Bronchial epithelial cell (primary cell): ENCODE data around the gene DPH5. TPM values are rescaled to one million over a fixed set of nuclear protein-coding genes. Genes with fewer than 3 reads are reported as not detected.

Experiments used
- DNase-seq: peaks from one replicate; pipeline ENCODE4 v3.0.0-alpha.2; 2010; ENCODE audit warnings: low read depth
- FAIRE-seq: peaks from 2 replicates; lab custom pipeline; 2011; peaks lifted over from hg19 to GRCh38; lab: Jason Lieb, UNC
- H3K27me3 ChIP-seq: 2 replicates; pipeline ENCODE4 v1.5.1; 2011; ENCODE audit warnings: low read length; ENCODE audit not compliant: control insufficient read depth, insufficient read depth
- H3K36me3 ChIP-seq: 2 replicates; pipeline ENCODE4 v1.5.1; 2011; ENCODE audit warnings: low read length; ENCODE audit not compliant: control insufficient read depth, insufficient read depth
- H3K4me3 ChIP-seq: 2 replicates; pipeline ENCODE4 v1.5.1; 2011; ENCODE audit warnings: mild to moderate bottlenecking, low read depth, low read length, control low read depth
- total RNA-seq: library from RNA; depleted of rRNA; stranded (reverse); fragments of >200 nt; gene quantifications from 2 replicates; pipeline ENCODE4 v1.2.1, GENCODE V29; 2014
- TF ChIP-seq, protein P1 (sequence below): IDR thresholded peaks from 2 replicates; pipeline ENCODE4 v1.5.1; 2011; ENCODE audit warnings: mild to moderate bottlenecking, moderate library complexity, low read length, control low read depth, inconsistent platforms; ENCODE audit not compliant: insufficient read depth, severe bottlenecking

The DPH5 gene
- total RNA-seq, 1 donor from 2014 or later = 42.4 TPM

DNA sequence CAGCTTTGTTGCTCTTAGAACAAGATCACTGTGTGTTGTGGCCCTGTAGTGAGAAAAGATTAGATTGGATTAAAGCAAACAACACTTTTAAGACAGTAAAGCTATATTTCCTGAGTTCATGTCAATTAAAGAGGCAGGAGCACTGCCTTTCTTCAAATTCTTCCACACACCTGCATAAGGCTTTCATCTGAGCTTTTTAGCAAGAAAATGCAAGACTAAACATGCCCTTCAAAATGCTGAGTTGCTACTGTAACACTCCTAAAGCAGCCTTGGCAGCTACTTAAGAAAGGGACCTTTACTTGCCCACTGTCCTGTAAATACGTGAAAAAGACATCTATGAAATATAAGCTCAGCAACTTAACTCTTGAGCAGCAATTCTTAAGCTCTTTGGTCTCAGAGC lies 11.8 kb downstream of the DPH5 start:
- Histone ChIP-seq H3K36me3 (no peaks in the 10 kb centered on the region), H3K4me3 (no peak overlapping the region), H3K27me3 (no peaks in the 10 kb centered on the region)
- FAIRE-seq (no peak), DNase-seq (peak; percentile 75)
- TF ChIP-seq, protein P1, sequence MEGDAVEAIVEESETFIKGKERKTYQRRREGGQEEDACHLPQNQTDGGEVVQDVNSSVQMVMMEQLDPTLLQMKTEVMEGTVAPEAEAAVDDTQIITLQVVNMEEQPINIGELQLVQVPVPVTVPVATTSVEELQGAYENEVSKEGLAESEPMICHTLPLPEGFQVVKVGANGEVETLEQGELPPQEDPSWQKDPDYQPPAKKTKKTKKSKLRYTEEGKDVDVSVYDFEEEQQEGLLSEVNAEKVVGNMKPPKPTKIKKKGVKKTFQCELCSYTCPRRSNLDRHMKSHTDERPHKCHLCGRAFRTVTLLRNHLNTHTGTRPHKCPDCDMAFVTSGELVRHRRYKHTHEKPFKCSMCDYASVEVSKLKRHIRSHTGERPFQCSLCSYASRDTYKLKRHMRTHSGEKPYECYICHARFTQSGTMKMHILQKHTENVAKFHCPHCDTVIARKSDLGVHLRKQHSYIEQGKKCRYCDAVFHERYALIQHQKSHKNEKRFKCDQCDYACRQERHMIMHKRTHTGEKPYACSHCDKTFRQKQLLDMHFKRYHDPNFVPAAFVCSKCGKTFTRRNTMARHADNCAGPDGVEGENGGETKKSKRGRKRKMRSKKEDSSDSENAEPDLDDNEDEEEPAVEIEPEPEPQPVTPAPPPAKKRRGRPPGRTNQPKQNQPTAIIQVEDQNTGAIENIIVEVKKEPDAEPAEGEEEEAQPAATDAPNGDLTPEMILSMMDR = no peak

DNA sequence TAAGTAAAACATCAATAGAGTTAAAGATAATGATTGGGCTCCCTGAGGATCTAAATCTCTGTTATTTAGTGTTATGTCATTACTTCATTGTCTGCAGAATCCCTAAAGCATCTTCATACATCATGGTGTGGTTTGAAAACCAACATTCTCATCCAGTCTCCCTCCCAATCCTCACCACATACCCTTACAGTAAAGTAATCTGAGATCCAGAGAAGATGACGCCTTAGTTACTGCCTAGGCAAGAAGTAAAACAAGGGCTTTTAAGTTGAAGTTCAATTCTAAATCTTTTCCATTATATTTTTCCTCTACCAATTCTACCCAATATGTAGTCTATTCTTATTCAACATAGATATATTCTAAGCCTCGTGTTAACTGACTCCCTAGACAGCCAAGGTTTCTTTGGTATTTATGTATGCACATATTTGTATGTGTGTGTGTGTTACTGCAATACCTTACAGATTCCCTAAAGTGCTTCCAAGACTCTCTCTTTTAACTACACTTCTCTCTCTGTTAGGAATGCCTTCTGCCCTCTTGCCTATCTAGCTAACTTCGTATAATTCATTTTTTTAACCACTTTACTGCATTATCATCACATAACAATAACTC lies 17.3 kb downstream of the DPH5 start:
- H3K4me3 ChIP-seq = no peak overlapping the region
- FAIRE-seq = no peak
- H3K36me3 ChIP-seq = no peaks in the 10 kb centered on the region
- no peak for DNase-seq
- TF ChIP-seq, protein P1 = no peak
- no peaks in the 10 kb centered on the region for H3K27me3 ChIP-seq

DNA sequence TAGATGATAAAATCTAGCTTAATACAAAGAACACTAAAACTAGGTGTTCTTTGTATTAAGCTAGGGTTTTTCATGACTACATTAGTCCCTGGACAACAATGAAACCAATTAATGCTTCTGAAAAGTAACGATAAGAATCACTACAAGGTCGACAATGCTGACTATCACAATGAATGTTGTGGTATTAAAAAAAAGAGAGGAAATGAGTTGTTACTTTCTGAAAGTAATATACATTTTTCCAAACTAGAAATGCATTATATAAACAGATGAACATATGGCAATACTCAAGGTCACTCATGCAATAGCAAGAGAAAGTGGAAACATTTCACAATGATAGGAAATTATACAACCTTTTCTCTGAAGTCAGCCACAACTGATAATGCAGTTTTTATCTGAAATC lies 19.0 kb downstream of the DPH5 start:
- FAIRE-seq (no peak), DNase-seq (no peak)
- TF ChIP-seq, protein P1 = no peak
- Histone ChIP-seq H3K27me3 (no peaks in the 10 kb centered on the region), H3K4me3 (no peak overlapping the region), H3K36me3 (no peaks in the 10 kb centered on the region)

DNA sequence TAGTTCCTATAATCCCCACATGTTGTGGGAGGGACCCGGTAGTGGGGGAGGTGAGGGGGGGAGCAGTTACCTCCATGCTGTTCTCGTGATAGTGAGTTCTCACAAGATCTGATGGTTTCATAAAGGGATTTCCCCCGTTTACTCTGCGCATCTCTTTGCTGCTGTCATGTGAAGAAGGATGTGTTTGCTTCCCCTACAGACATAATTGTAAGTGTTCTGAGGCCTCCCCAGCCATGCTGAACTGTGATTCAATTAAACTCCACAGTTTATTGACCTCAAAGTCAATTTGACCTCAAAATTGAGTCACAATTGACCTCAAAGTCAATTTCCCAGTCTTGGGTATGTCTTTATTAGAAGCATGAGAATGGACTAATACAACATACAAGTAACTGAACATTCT lies 19.7 kb downstream of the DPH5 start:
- DNase-seq (no peak), FAIRE-seq (no peak)
- TF ChIP-seq, protein P1 = no peak
- Histone ChIP-seq H3K36me3 (peaks cover 3% of the 10 kb centered on the region), H3K4me3 (no peak overlapping the region), H3K27me3 (no peaks in the 10 kb centered on the region)

DNA sequence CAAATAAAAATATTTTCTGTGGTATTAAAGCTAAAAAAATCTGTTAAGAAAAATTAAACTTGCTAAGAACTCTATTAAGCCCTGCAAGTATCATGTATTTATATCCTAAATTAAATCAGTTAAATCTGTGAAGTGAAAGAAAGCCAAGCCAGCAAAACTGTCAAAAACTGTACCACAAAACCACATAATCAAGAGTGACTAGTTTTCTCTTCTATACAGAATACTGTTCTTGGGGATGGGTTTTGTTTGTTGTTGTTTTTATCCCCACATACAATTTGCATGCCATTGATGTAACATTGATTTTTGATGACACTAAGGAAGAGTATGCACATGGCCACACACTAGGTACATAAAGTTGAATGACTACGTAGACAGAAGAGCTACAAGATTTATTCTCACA lies 20.4 kb downstream of the DPH5 start:
- H3K36me3 ChIP-seq = peaks cover 3% of the 10 kb centered on the region
- TF ChIP-seq, protein P1 = no peak
- DNase-seq (no peak), FAIRE-seq (no peak)
- no peak overlapping the region for H3K4me3 ChIP-seq
- H3K27me3 ChIP-seq = no peaks in the 10 kb centered on the region

DNA sequence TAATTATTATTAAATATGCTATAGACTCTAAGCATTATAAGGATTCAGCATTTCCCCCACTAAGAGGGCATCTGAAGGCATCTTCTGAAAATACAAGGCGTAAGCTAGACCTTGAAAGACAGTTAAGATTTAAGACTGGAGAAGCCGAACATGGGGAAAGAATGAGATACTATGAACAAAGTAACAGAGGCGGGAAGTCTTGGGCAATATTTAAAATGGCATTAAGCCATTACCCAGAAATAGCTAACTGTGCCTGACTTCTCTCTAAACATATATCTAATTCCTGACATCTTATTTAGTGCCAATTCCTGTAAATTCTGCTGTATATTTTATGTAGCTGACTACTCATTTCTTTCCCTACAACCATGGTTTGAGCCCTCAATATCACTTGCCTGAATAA lies 20.9 kb downstream of the DPH5 start:
- DNase-seq (peak; percentile 15), FAIRE-seq (no peak)
- TF ChIP-seq, protein P1 = no peak
- peaks cover 3% of the 10 kb centered on the region for H3K36me3 ChIP-seq
- H3K27me3 ChIP-seq = no peaks in the 10 kb centered on the region
- H3K4me3 ChIP-seq = no peak overlapping the region
